ENCODE measurements around the gene PET100.

The PET100 gene

GRCh38 chr19:7655581-7655980 lies 26.0 kb downstream of the PET100 start:
- no peak overlapping the region for H3K4me3 ChIP-seq (ENCODE audit: low read depth, low read length)
- no peak for DNase-seq
- in situ Hi-C loops (cut with HindIII; ENCODE audit: low pct_ligation_motif_present, low sequenced_read_pairs) = no loop called here
- no peak overlapping the region for H3K27ac ChIP-seq
- no peaks in the 10 kb centered on the region for H3K36me3 ChIP-seq (replicated peaks)
- TF ChIP-seq CTCF (IDR thresholded peaks at IDR 0.05; ENCODE audit: low read depth, low read length, missing control alignments) = no peak
- no peaks in the 10 kb centered on the region for H3K27me3 ChIP-seq (replicated peaks)

DNA sequence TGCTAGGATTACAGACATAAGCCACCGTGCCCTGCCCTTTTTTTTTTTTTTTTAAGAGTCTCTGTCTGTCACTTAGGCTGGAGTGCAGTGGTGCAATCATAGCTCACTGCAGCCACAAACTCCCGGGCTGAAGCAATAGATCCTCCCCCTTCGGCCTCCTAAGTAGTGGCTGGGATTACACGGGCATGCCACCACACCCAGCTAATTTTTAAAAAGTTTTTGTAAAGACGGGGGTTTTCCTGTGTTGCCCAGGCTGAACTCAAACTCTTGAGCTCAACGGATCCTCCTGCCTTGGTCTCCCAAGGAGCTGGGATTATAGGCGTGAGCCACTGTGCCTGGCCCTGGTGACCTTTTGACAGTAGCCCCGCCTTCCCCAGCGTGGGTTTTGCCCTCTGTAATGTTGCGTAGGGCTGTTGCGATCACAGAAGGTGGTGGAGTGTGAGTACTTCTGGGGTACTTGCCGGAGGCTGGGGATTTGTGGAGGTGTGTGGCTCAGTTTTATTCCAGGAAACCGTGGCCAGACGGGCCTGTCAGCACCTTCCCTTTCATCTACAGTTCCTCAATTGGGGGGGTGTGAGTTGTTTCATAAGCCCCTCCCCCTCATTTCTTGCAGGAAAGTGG lies 27.6 kb downstream of the PET100 start:
- DNase-seq = no peak
- no peaks in the 10 kb centered on the region for H3K36me3 ChIP-seq (replicated peaks)
- H3K4me3 ChIP-seq (ENCODE audit: low read depth, low read length) = no peak overlapping the region
- no peak overlapping the region for H3K27ac ChIP-seq
- no peaks in the 10 kb centered on the region for H3K27me3 ChIP-seq (replicated peaks)
- TF ChIP-seq CTCF (IDR thresholded peaks at IDR 0.05; ENCODE audit: low read depth, low read length, missing control alignments) = no peak
- in situ Hi-C loops (cut with HindIII; ENCODE audit: low pct_ligation_motif_present, low sequenced_read_pairs) = no loop called here

- Histone ChIP-seq H3K36me3 (replicated peaks) (no peaks in the 10 kb centered on the region), H3K27ac (no peak overlapping the region), H3K4me3 (ENCODE audit: low read depth, low read length) (no peak overlapping the region), H3K27me3 (replicated peaks) (no peaks in the 10 kb centered on the region)
- in situ Hi-C loops (cut with HindIII; ENCODE audit: low pct_ligation_motif_present, low sequenced_read_pairs) = no loop called here
- DNase-seq = no peak
- TF ChIP-seq CTCF (IDR thresholded peaks at IDR 0.05; ENCODE audit: low read depth, low read length, missing control alignments) = no peak
Observed at GRCh38 chr19:7658219-7658686, 28.7 kb downstream of the PET100 start.

- no peak for TF ChIP-seq CTCF (IDR thresholded peaks at IDR 0.05; ENCODE audit: low read depth, low read length, missing control alignments)
- Histone ChIP-seq H3K27ac (no peak overlapping the region), H3K27me3 (replicated peaks) (no peaks in the 10 kb centered on the region), H3K4me3 (ENCODE audit: low read depth, low read length) (no peak overlapping the region), H3K36me3 (replicated peaks) (no peaks in the 10 kb centered on the region)
- no peak for DNase-seq
- in situ Hi-C loops (cut with HindIII; ENCODE audit: low pct_ligation_motif_present, low sequenced_read_pairs) = no loop called here
Observed at GRCh38 chr19:7661744-7662538, 32.3 kb downstream of the PET100 start.

DNA sequence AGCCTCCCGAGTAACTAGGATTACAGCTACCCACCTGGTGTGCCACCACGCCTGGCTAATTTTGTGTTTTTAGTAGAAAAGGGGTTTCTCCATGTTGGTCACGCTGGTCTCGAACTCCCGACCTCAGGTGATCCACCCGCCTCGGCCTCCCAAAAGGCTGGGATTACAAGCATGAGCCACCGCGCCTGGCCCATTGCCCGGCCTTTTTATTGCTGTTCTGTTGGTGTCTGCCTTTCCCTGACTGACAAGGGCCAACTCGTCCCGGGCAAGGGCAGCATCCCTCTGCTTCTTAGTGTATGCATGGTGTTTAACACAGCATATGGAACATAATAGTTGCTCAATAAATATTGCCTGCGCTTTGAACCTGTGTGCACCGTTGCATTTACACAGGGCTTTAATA lies 33.1 kb downstream of the PET100 start:
- Histone ChIP-seq H3K4me3 (ENCODE audit: low read depth, low read length) (no peak overlapping the region), H3K27me3 (replicated peaks) (no peaks in the 10 kb centered on the region), H3K27ac (no peak overlapping the region), H3K36me3 (replicated peaks) (no peaks in the 10 kb centered on the region)
- in situ Hi-C loops (cut with HindIII; ENCODE audit: low pct_ligation_motif_present, low sequenced_read_pairs) = no loop called here
- no peak for TF ChIP-seq CTCF (IDR thresholded peaks at IDR 0.05; ENCODE audit: low read depth, low read length, missing control alignments)
- DNase-seq = no peak
